HG03025 (cell line): ENCODE measurements around the gene SPOUT1.
A peak's percentile ranks its signal among the peaks of the same experiment; 100 is the strongest.
"Not testable (repeated sequence)": the region's sequence is repeated elsewhere in the genome, so short reads cannot be mapped to it uniquely, and the experiment has no call there.

Experiments used
- ATAC-seq: cut with Tn5 transposase; IDR thresholded peaks from one replicate; pipeline ENCODE4 v1.9.1; 2021; ENCODE audit warnings: mild to moderate bottlenecking, moderate library complexity; ENCODE audit not compliant: unreplicated experiment, low FRiP score

Gene SPOUT1

DNA sequence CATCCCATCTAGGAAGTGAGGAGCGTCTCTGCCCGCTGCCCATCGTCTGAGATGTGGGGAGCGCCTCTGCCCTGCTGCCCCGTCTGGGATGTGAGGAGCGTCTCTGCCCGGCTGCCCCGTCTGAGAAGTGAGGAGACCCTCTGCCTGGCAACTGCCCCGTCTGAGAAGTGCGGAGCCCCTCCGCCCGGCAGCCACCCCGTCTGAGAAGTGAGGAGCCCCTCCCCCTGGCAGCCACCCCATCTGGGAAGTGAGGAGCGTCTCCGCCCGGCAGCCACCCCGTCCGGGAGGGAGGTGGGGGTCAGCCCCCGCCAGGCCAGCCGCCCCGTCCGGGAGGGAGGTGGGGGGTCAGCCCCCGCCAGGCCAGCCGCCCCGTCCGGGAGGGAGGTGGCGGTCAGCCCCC, 49.5 kb downstream of the SPOUT1 start:
- ATAC-seq, result not testable (repeated sequence)

DNA sequence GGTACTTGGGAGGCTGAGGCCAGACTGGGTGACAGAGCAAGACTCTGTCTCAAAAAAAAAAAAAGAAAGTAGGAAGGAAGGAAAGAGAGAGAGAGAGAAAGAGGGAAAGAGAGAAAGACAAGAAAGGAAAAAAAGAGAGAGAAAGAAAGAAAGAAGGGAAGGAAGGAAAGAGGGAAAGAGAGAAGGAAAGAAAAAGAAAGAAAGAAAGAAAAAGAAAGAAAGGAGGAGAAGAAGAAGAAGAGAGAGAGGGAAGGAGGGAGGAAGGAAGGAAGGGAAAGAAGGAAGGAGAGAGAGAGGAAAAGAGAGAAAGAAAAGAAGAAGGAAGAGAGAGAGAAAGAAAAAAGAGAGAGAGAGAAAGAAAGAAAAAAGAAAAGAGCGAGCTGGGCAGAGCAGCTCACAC, 54.8 kb downstream of the SPOUT1 start:
- no peak for ATAC-seq

DNA sequence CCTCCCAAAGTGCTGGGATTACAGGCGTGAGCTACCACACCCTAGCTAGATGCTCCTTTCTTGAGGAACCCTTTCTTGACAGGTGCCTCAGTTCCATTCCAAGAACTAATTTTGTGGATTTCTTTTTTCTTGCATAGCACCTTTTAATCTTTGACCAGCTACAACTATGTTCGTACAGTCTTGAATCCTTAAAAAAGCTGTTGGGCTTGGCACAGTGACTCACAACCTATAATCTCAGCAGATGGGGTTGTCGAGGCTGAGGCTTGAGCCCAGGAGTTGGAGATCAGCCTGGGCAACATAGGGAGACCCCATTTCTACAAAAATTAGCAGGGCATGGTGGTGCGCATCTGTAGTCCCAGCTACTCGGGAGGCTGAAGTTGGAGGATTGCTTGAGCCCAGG, 56.5 kb downstream of the SPOUT1 start:
- no peak for ATAC-seq

DNA sequence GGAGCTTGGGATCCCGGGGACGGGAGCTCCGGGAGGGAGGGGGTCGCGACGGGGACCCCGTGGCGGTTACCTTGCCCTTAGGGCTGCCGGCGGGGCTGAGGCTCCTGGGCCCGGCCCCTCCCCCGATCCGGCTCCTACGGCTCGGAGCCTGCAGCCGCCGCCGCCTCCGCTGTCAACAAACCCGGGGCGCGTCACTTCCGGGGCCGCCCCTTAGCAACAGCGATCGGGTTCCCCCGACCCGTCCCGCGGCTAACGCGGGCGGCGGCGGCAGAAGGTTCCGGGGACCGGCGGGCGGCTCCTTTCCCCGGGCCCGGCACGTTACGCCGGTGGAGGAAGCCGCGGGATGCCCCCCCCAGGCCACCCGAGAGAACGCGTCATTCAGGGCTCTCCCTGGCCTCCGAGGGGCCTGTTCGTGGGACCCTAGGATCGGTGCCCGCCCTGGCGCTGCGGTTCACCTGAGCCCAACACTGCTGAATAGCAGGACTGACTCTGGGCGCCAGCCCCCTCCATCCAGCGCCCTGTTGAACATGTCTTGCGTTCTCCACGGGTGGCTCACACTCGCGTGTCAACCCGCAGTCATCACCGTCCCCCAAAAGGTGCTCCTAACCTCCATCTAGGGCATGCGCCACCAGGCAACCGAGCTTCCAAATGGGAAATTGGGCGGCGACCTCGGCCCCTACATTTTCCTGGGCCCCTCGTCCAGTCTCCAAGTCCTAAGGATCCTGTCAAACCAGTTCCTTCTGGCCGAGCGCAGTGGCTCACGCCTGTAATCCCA, 57.7 kb downstream of the SPOUT1 start, which contains the start of gene ZER1:
ZER1 (minus strand) TSS at position 183 of the 775 bp plus-strand sequence. CDS start 16,362 bp downstream, outside the sequence.
- ATAC-seq, result peak; percentile 82

DNA sequence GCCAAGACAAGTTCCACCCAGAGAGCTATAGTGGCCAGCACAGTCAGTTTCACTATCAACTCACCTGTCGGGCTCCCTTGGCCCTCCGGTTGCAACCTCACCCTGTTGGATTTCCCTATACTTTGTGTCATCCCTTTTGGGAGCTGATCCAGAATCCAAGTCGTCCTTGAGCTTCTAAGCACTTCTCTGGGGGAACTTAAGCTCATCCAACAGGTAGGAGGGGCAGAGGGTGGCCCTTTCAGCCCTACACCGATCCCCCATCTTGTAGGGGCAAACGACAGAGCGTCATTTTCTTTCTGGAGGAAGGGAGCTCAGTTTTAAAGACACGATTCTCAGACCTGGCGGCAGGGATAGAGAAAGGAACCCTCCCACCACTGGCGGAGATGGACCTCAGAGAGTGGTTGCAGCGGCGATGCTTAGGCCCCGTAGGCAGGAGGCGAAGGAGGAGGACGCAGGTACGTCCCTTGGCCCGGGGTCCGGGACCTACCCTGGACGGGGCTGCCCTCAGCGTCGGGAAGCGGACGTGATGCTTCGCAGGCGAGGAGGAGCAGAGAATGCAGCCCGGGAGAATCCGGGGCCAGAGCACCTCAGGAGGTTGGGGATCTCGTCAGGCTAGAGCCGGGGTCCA, 58.4 kb downstream of the SPOUT1 start:
- ATAC-seq, result peak; percentile 24

DNA sequence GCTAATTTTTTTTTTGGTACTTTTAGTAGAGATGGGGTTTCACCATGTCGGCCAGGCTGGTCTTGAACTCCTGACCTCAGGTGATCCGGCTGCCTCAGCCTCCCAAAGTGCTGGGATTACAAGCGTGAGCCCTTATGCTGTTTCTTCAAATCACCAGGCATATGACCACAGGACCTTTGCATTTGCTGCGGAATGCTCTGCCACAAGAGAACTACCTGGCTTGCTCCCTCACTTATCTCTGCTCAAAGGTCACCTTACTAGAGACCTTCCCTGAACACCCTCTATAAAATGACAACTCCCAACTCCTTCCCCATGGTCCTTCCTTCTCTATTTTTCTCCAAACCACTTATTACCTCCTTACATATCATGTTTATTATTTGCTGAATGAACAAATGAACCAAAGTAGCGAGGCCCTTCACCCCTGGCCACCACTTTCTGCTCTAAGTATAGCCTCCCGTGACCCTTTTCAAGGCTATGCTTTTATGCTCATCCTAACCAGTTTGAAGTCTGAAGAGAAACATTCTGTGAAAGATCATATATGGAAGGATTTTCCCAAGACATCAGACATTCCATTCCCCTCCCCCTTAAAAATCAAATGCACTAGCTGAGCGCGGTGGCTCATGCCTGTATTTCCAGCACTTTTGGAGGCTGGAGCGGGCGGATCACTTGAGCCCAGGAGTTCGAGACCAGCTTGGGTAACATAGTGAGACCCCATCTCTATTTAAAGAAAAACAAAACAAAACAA, 59.1 kb downstream of the SPOUT1 start:
- no peak for ATAC-seq
